GM21381 (cell line): Measurements from ENCODE around the gene CACNA2D4.
"Not testable (repeated sequence)": the region's sequence is repeated elsewhere in the genome, so short reads cannot be mapped to it uniquely, and the experiment has no call there.

Experiments used
- ATAC-seq: cut with Tn5 transposase; IDR thresholded peaks from one replicate; pipeline ENCODE4 v1.9.1; 2021; ENCODE audit warnings: mild to moderate bottlenecking, moderate library complexity; ENCODE audit not compliant: unreplicated experiment

The CACNA2D4 gene

GRCh38 chr12:1820191-1820895 is 98.1 kb downstream of the CACNA2D4 start, which contains the start of gene LRTM2:
LRTM2 (plus strand) TSS chr12:1820565; CDS start chr12:1828149, 7,584 bp downstream.
- no peak for ATAC-seq

DNA sequence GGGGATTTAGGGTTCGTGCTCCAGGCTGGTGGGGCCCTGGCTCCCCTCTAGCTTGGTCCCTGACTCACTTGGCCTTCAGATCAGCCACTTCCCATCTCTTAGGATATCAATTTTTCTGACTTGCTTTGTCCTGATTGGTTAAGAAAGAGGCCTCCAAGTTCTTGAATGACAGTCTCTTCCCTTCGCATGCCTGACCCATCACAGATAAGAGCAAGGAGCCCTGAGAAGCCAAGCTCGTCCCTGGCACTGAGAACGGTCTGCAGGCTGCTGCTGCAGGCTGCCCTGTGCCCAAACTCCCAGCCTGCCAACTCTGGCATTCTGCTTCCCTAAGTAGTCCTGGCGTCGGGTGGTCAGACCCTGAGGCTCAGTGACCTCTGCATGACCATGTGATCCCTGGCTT is 98.9 kb downstream of the CACNA2D4 start:
- no peak for ATAC-seq

DNA sequence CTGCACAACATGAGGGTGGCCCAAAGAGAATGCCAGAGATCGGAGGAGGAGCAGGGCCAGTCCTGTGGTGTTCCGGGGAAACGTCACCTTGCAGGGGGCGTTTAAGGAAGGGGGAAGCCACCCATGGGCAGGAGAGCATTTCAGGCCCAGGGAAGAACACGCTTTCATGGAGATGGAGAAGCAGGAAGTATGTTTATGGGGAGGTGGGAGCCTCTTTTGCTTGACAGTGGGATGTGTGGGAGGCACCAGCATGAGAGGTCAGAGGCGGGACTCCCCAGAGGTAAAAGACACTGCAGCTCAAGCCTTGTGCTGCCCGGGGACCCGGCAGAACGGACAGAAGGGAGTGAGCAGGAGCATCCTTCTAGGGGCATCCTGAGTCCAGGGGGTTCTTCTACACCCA is 99.4 kb downstream of the CACNA2D4 start:
- no peak for ATAC-seq

DNA sequence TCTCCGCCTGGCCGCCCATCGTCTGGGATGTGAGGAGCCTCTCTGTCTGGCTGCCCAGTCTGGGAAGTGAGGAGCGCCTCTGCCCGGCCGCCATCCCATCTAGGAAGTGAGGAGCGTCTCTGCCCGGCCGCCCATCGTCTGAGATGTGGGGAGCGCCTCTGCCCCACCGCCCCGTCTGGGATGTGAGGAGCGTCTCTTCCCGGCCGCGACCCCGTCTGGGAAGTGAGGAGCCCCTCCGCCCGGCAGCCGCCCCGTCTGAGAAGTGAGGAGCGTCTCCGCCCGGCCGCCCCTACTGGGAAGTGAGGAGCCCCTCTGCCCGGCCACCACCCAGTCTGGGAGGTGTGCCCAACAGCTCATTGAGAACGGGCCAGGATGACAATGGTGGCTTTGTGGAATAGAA is 100.5 kb downstream of the CACNA2D4 start:
- not testable (repeated sequence) for ATAC-seq

GRCh38 chr12:1816730-1817348 is 101.6 kb downstream of the CACNA2D4 start:
- no peak for ATAC-seq

DNA sequence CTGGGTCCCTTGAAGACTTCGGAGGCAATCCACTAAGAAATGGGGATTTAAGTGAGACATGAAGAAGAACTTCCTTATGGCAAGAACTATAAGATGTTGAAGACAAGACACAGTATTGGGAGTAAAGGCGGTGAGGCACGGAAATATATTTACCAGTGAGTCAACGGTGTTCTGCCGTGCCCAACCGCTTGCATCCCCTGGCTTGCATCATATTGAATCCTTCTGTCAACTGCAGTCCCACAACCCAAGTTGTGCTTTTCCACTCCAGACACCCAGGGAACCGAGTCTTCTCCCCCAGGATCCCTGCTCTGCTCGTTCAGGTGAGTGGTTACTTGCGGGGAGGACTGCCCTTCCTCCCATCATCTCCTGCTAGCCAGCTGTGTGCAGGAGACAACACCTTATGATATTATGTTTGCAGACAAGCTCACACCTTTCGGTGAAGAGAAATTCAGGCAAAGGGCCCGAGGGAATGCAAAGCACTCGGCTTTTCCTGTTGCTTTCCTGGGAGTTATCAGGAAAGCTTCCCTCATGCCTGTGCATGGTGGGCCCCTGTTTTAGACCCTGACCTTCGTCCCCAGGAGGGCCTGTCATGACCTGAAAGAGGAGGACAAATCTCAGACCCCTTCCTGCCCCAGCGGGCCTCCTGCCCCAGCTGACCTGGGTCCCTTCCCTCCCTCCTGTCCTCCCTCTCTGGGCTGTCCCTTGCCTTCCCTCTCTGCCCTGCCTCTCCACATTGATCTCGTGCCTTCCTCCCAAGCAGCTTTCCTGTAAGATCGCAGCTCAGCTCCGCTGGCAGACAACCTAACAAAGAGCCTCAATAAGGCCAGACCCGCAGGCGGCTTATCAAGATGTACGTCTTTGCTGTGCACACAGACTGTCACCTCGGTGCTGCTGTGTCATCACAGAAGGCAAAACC is 102.4 kb downstream of the CACNA2D4 start:
- no peak for ATAC-seq

- no peak for ATAC-seq
These were observed 103.3 kb downstream of the CACNA2D4 start for GRCh38 chr12:1815108-1815507.

GRCh38 chr12:1814266-1814665 is 104.2 kb downstream of the CACNA2D4 start:
- ATAC-seq = no peak

DNA sequence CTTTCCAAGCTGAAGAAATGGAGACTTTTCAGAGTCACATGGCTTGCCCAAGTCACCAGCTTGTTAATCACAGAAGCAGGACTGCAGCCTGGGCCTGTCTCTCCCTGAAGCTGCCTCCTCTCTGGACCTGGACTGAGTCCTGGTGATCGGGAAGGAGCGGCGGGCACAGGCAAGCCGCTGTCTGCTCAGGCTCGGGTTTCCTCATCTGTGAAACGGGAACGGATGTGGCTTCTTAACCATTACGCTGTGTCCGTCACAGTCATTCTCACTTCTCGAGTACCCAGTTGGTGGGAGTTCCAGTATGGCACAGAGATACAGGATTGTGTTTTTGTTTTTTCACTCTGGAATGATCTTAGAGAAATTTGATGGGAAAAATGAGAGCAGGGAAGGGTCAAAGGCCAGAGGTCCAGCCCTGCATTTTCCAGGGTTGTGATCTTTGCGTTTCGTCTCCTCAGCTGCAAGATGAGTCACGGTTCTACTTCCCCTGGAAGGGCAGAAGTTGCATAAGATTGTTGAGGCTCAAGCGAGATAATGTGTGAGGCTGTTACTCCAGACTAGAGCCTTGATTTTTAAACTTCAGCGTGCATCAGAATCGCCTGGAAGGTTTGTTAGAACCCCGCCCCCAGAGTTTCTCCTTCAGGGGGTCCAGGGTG is 105.7 kb downstream of the CACNA2D4 start:
- ATAC-seq = no peak

- no peak for ATAC-seq
These were observed 106.5 kb downstream of the CACNA2D4 start for GRCh38 chr12:1811948-1812291.

- ATAC-seq = no peak
These were observed 107.0 kb downstream of the CACNA2D4 start for GRCh38 chr12:1811281-1811947.

GRCh38 chr12:1810931-1811280 is 107.5 kb downstream of the CACNA2D4 start:
- no peak for ATAC-seq

GRCh38 chr12:1810201-1810930 is 108.1 kb downstream of the CACNA2D4 start:
- no peak for ATAC-seq

- ATAC-seq = no peak
These were observed 108.8 kb downstream of the CACNA2D4 start for GRCh38 chr12:1809591-1810190.

DNA sequence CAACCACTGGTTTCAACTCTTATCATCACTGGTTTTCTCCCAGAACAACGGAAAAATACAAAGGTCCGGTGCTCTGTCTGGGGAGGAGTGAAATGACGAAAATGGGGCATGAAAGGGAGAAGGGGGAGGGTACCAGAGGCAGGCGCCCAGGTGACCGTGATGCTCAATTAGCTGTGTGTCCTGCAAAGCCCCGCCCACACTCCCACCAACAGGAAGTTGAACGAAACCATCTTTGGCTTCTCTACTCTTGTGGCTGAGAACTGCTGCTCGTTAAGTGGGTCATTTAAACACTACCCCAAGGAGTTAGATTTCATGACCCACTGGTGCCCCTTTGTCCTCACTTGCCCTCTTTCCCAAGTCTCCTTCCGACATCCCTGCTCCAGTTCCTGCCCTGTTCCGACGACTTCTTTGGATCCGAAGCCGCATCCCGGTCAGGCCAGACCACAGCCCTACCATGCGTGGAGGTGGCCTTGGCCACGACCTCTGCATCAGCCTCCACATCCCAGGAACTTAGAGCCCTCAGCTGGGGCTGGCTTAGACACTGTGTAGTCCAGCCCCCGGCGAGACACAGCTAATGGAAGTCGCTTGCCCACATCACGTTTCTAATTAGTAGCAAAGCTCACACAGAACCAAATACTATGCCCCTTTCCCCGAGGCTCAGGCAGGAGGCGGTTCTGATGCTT is 109.5 kb downstream of the CACNA2D4 start:
- ATAC-seq = no peak

GRCh38 chr12:1808036-1808797 is 110.2 kb downstream of the CACNA2D4 start:
- no peak for ATAC-seq

GRCh38 chr12:1807087-1807860 is 111.2 kb downstream of the CACNA2D4 start:
- ATAC-seq = no peak
